K562 (cell line): ENCODE results near the gene SH3GL3. TPM values are rescaled to one million over a fixed set of nuclear protein-coding genes. Genes with fewer than 3 reads are reported as not detected.

Experiments
- ATAC-seq: fragments of 200-7000 bp; cut with Tn5 transposase; 3 replicates; pipeline ENCODE4 v1.9.1; 2020; ENCODE audit warnings: moderate library complexity
- BruUV-seq: library from RNA; stranded (reverse); fragments of 400-500 nt; replicated peaks from 2 replicates; lab custom pipeline; 2021; lab: Mats Ljungman, UMichigan
- CTCF ChIA-PET: fragments of 300-600 bp; formaldehyde crosslinking; extraction: SDS; loops from one replicate; lab custom pipeline; 2021; ENCODE audit warnings: low intra/inter-chr PET ratio; lab: Yijun Ruan, JAX
- POLR2A ChIA-PET: fragments of 300-600, 350-650 bp; sonication (Branson Sonifier 250); formaldehyde crosslinking; extraction: SDS; loops from one replicate; lab custom pipeline; 2021; ENCODE audit warnings: antibody characterized with exemption, inconsistent platforms; lab: Yijun Ruan, JAX
- DNase-seq, 4 experiments: peaks; one replicate each; pipeline versions ENCODE4 v3.0.0 to v3.0.0-alpha.2; 2011 to 2018; ENCODE audit warnings: low spot score in 3 of 4, mixed read lengths in 3 of 4; ENCODE audit errors: extremely low read depth in 1 of 4
- FAIRE-seq: peaks from 2 replicates; lab custom pipeline; 2011; peaks lifted over from hg19 to GRCh38; lab: Jason Lieb, UNC
- H2AFZ ChIP-seq: 2 replicates; pipeline ENCODE4 v1.6.0; 2011; ENCODE audit warnings: low read depth, low read length, control low read depth, inconsistent platforms
- H3K27ac ChIP-seq: fragments of 200-600 bp; 3 replicates; pipeline ENCODE4 v1.8.0; 2011; ENCODE audit warnings: low read depth, mild to moderate bottlenecking, control low read depth, inconsistent platforms, low read length, moderate library complexity, mixed read lengths; ENCODE audit errors: extremely low read depth
- H3K27me3 ChIP-seq, 2 experiments: fragments of 300-600 bp in 1 of 2; 2 replicates in 1 of 2; 3 replicates in 1 of 2; pipeline versions ENCODE4 v1.6.0 to v1.8.0; 2011; ENCODE audit warnings: inconsistent platforms in 2 of 2, low read length in 2 of 2, mild to moderate bottlenecking in 1 of 2, mixed read lengths in 1 of 2, moderate library complexity in 1 of 2; ENCODE audit not compliant: control insufficient read depth in 2 of 2, insufficient read depth in 2 of 2
- H3K36me3 ChIP-seq: fragments of 300-600 bp; 3 replicates; pipeline ENCODE4 v1.8.0; 2011; ENCODE audit warnings: mild to moderate bottlenecking, low read length, inconsistent platforms; ENCODE audit not compliant: control insufficient read depth, insufficient read depth
- H3K4me1 ChIP-seq, 2 experiments: fragments of 200-600 bp in 1 of 2; replicated peaks in 1 of 2; 2 replicates in 1 of 2; 3 replicates in 1 of 2; pipeline versions ENCODE4 v1.5.1 to v1.8.0; 2011; ENCODE audit warnings: inconsistent platforms in 2 of 2, low read length in 2 of 2, mild to moderate bottlenecking in 1 of 2, mixed read lengths in 1 of 2, moderate library complexity in 1 of 2; ENCODE audit not compliant: control insufficient read depth in 2 of 2, insufficient read depth in 2 of 2
- H3K4me2 ChIP-seq: 2 replicates; pipeline ENCODE4 v1.6.1; 2011; ENCODE audit warnings: low read length, control low read depth, inconsistent platforms, mixed read lengths; ENCODE audit not compliant: insufficient read depth
- H3K4me3 ChIP-seq: fragments of 200-600 bp; sonication (generic), shearing (Covaris generic); 2 replicates; pipeline ENCODE4 v1.5.1; 2016; ENCODE audit warnings: control low read depth, inconsistent platforms
- H3K79me2 ChIP-seq: fragments of 200-600 bp; 3 replicates; pipeline ENCODE4 v1.8.0; 2011; ENCODE audit warnings: low read length, inconsistent platforms; ENCODE audit not compliant: control insufficient read depth, insufficient read depth
- H3K9ac ChIP-seq, 2 experiments: 2 replicates each; pipeline versions ENCODE4 v1.6.0 to v1.6.1; 2011; ENCODE audit warnings: low read depth in 2 of 2, low read length in 2 of 2, control low read depth in 1 of 2, inconsistent platforms in 1 of 2, mild to moderate bottlenecking in 1 of 2, mixed read lengths in 1 of 2; ENCODE audit not compliant: insufficient read depth in 1 of 2
- H3K9me1 ChIP-seq: one replicate; pipeline ENCODE4 v1.6.0; 2011; ENCODE audit warnings: inconsistent platforms, mild to moderate bottlenecking, low read length, moderate library complexity; ENCODE audit not compliant: control insufficient read depth, insufficient read depth
- H3K9me3 ChIP-seq: replicated peaks from 2 replicates; pipeline ENCODE4 v1.5.1; 2011; ENCODE audit warnings: low read depth, low read length, inconsistent platforms; ENCODE audit not compliant: control insufficient read depth, insufficient read depth
- H4K20me1 ChIP-seq: replicated peaks from 2 replicates; pipeline ENCODE4 v1.6.1; 2011; ENCODE audit warnings: low read length, inconsistent platforms, mixed read lengths; ENCODE audit not compliant: control insufficient read depth, insufficient read depth
- ADNP ChIP-seq: fragments of 200-800 bp; sonication (Bioruptor generic); IDR thresholded peaks from 2 replicates; pipeline ENCODE4 v1.6.1; 2016; ENCODE audit warnings: missing genetic modification characterization, missing compliant biosample characterization
- TCF7L2 ChIP-seq: fragments of 150-350 bp; IDR thresholded peaks from 2 replicates; pipeline ENCODE4 v1.6.1; 2016; ENCODE audit warnings: low read depth, mild to moderate bottlenecking, low read length, moderate library complexity
- WHSC1 ChIP-seq: IDR thresholded peaks from one replicate; pipeline ENCODE4 v1.6.1; 2012; ENCODE audit warnings: low read length, control low read depth, inconsistent platforms
- ZBTB26 ChIP-seq: fragments of 450-650 bp; formaldehyde crosslinking; IDR thresholded peaks from 2 replicates; pipeline ENCODE4 v1.4.0; 2022; ENCODE audit warnings: missing genetic modification characterization
- ZNF174 ChIP-seq: fragments of 250-450 bp; sonication (Bioruptor Pico); IDR thresholded peaks from 2 replicates; pipeline ENCODE4 v1.4.0; 2020; ENCODE audit warnings: mild to moderate bottlenecking
- ZNF318 ChIP-seq, 2 experiments: fragments of 450-650 bp; IDR thresholded peaks; 2 replicates each; pipeline ENCODE4 v1.6.1; 2016; ENCODE audit warnings: mild to moderate bottlenecking in 2 of 2, borderline replicate concordance in 1 of 2, low read depth in 1 of 2, moderate library complexity in 1 of 2
- WGBS: fragments of 100-300 bp; shearing (Covaris generic); methylation state at CpG from one replicate; pipeline ENCODE4 v1.1.6; 2016; ENCODE audit warnings: low coverage, mixed read lengths; ENCODE audit not compliant: insufficient coverage; ENCODE audit errors: missing lambda C conversion rate; 5-methylcytosine and 5-hydroxymethylcytosine counted together
- in situ Hi-C: fragments of 300-500 bp; cut with MboI; formaldehyde crosslinking; loops from 4 replicates; pipeline ENCODE4 v1.15.0; 2018; ENCODE audit warnings: inconsistent platforms, mixed read lengths
- intact Hi-C: fragments of 100-400 bp; cut with micrococcal nuclease; formaldehyde crosslinking; loops from 2 replicates; pipeline ENCODE4 v1.14.2; 2022
- polyA plus RNA-seq, 8 experiments: library from polyadenylated mRNA; depleted of rRNA in 4 of 8; stranded (reverse) in 5 of 8; unstranded in 3 of 8; fragments of >200 nt; fragmentation: Nextera tagmentation in 2 of 8; fragmentation: Illumina TruSeq in 1 of 8; extraction: Ambion mirVana in 2 of 8; extraction: Trizol in 1 of 8; gene quantifications; 2 replicates each; pipeline versions ENCODE4 v1.2.1 to v1.2.3, GENCODE V29; 2011 to 2014; ENCODE audit warnings: inconsistent platforms in 1 of 8, missing spikeins in 1 of 8
- total RNA-seq, 7 experiments: library from RNA; depleted of rRNA in 6 of 7; stranded (reverse); fragments of >200 nt in 6 of 7; fragmentation: Illumina TruSeq in 2 of 7; extraction: Trizol in 2 of 7; gene quantifications; 2 replicates each; pipeline versions ENCODE4 v1.2.1 to v1.2.3, GENCODE V29; 2011 to 2021; ENCODE audit warnings: low replicate concordance in 1 of 7
- TF ChIP-seq, protein P1 (sequence below): sonication (generic); formaldehyde crosslinking; IDR thresholded peaks from 2 replicates; pipeline ENCODE4 v1.8.0; 2022; ENCODE audit warnings: mild to moderate bottlenecking, missing genetic modification reagents

Gene SH3GL3
- total and polyA plus RNA-seq, 9 of the 15 experiments (the other 6 are each of a cell fraction or from before 2014, with no cell fraction given), result 3.9 to 16.0 (median 9.7) TPM

- no peaks in the 10 kb centered on the region for H3K9me3 ChIP-seq
- H4K20me1 ChIP-seq, result no peaks in the 10 kb centered on the region
- BruUV-seq, result no TSS peak
- intact Hi-C loops (no loop called here), in situ Hi-C loops (no loop called here)
- ATAC-seq (no peak), DNase-seq (no peak), FAIRE-seq (no peak)
- no peaks in the 10 kb centered on the region; the same call in 2 of the 3 replicates for H3K36me3 ChIP-seq
- H3K4me3 ChIP-seq, result no peak overlapping the region
- CTCF ChIA-PET, result no interaction called here
- H3K4me2 ChIP-seq, result no peak overlapping the region
- H3K4me1 ChIP-seq, result peaks cover 3 to 10% of the 10 kb centered on the region in 2 experiments; a peak in 4 of 5 replicates
- H3K9me1 ChIP-seq, result no peaks in the 10 kb centered on the region
- H3K27ac ChIP-seq, result no peak overlapping the region
- POLR2A ChIA-PET, result no interaction called here
- TF ChIP-seq TCF7L2, result no peak
- no peak for TF ChIP-seq ZNF318 (IDR thresholded peaks at IDR 0.05; ENCODE audit: borderline replicate concordance in 1 of 2, low read depth in 1 of 2)
- TF ChIP-seq ZNF174 (CRISPR knock-in tag), result no peak
- TF ChIP-seq, protein P1, sequence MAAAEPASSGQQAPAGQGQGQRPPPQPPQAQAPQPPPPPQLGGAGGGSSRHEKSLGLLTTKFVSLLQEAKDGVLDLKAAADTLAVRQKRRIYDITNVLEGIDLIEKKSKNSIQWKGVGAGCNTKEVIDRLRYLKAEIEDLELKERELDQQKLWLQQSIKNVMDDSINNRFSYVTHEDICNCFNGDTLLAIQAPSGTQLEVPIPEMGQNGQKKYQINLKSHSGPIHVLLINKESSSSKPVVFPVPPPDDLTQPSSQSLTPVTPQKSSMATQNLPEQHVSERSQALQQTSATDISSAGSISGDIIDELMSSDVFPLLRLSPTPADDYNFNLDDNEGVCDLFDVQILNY (CRISPR knock-in tag), result no peak
- no peak for TF ChIP-seq ZBTB26 (CRISPR knock-in tag)
- no peak for TF ChIP-seq WHSC1
- no peak for TF ChIP-seq ADNP (tag)
- WGBS, result 62% methylated on average over 2 of the region's 2 CpGs
- peaks cover 65% of the 10 kb centered on the region; the same call in 2 of the 3 replicates for H3K79me2 ChIP-seq
- H3K27me3 ChIP-seq, result no peaks in the 10 kb centered on the region; a peak in 1 of 5 replicates
- H2AFZ ChIP-seq, result no peak overlapping the region
- no peak overlapping the region for H3K9ac ChIP-seq
Observed at GRCh38 chr15:83475551-83475950, 28.4 kb downstream of the SH3GL3 start.
